ENCODE results near the gene TBC1D1.

Gene TBC1D1

GRCh38 chr4:37994569-37994968 is 103.7 kb downstream of the TBC1D1 start:
- no peak for DNase-seq

- DNase-seq: no peak
These were observed 104.5 kb downstream of the TBC1D1 start for GRCh38 chr4:37995299-37995821.

- DNase-seq: no peak
These were observed 105.3 kb downstream of the TBC1D1 start for GRCh38 chr4:37995981-37996775.

GRCh38 chr4:37998226-37998625 is 107.3 kb downstream of the TBC1D1 start:
- no peak for DNase-seq

GRCh38 chr4:37999000-37999716 is 108.3 kb downstream of the TBC1D1 start:
- no peak for DNase-seq

GRCh38 chr4:37999965-38000364 is 109.1 kb downstream of the TBC1D1 start:
- DNase-seq: no peak

GRCh38 chr4:38001927-38002326 is 111.0 kb downstream of the TBC1D1 start:
- DNase-seq: no peak

- DNase-seq: no peak
These were observed 111.7 kb downstream of the TBC1D1 start for GRCh38 chr4:38002451-38003071.

GRCh38 chr4:38003102-38003501 is 112.2 kb downstream of the TBC1D1 start:
- DNase-seq: no peak

- no peak for DNase-seq
These were observed 112.7 kb downstream of the TBC1D1 start for GRCh38 chr4:38003628-38004027.

GRCh38 chr4:38004062-38004461 is 113.2 kb downstream of the TBC1D1 start:
- DNase-seq: no peak

GRCh38 chr4:38004887-38005286 is 114.0 kb downstream of the TBC1D1 start:
- DNase-seq: no peak

- DNase-seq: no peak
These were observed 114.8 kb downstream of the TBC1D1 start for GRCh38 chr4:38005637-38006036.

GRCh38 chr4:38007645-38008044 is 116.8 kb downstream of the TBC1D1 start:
- DNase-seq: no peak

- DNase-seq: no peak
These were observed 117.7 kb downstream of the TBC1D1 start for GRCh38 chr4:38008571-38009021.

GRCh38 chr4:38009421-38009820 is 118.5 kb downstream of the TBC1D1 start:
- DNase-seq: no peak

- no peak for DNase-seq
These were observed 119.1 kb downstream of the TBC1D1 start for GRCh38 chr4:38009949-38010348.

GRCh38 chr4:38011511-38012162 is 120.8 kb downstream of the TBC1D1 start:
- DNase-seq: no peak

GRCh38 chr4:38013461-38014366 is 122.8 kb downstream of the TBC1D1 start:
- DNase-seq: no peak

- DNase-seq: no peak
These were observed 123.6 kb downstream of the TBC1D1 start for GRCh38 chr4:38014421-38014852.

- no peak for DNase-seq
These were observed 125.1 kb downstream of the TBC1D1 start for GRCh38 chr4:38015886-38016515.
